Measurements from ENCODE around the gene PEF1.

Gene PEF1

DNA sequence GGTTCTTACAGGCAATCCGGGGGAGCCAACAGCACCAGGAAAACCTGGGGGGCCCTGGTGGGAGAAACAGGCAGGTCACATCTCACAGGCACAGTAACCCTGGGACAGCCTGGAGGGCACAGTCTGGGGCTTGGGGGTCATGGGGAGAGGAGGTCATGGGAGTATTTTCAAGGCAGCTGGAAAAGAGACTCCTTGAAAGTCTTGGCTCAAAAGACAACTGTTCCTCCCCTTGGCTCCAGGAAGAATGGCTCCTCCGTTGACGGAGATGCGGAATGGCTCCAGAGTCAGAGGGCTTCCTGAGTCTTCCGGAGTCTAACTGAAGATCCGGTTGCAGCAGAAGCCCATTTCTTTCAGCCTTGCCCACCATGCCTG is 25.9 kb upstream of the PEF1 start:
- DNase-seq, result no peak

DNA sequence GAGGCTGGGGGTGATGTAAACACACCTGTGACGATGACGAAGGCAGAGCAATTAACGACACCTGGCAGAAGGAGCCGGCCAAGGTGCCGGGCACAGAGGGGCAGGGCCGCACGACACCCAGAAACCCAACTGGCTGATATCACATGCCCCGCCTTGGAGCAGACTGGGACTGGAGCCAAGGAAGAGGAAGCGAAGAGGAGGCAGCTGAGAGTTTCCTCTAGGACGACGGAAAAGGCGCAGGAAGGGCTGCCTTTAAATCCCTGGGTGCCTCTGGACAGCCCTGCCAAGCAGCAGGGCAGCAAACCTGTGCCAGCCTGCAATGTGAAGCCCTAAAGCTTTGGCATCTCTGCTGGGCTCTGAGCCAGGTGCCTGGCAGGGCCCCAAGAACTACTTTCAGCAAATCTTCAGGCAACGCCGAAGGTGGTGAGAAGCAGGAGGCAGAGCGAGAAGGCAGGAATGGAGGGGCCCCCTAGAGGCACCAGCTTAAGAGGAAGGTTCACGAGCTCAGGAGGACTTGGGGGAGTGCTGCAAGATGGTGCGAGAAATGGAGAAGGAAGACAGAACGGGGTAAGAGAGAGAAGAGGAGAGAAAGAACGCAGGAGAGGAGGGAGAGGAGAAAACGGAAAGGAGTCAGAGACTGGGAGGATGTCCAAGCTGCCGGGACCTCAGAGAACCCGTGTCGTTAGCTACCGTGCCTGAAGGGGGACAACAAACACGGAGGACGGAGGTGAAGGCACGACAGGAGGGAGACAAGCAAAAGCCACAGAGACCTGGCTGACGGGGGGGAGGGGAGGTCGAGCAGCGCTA is 25.3 kb upstream of the PEF1 start:
- peak; percentile 16 to 31 for DNase-seq

DNA sequence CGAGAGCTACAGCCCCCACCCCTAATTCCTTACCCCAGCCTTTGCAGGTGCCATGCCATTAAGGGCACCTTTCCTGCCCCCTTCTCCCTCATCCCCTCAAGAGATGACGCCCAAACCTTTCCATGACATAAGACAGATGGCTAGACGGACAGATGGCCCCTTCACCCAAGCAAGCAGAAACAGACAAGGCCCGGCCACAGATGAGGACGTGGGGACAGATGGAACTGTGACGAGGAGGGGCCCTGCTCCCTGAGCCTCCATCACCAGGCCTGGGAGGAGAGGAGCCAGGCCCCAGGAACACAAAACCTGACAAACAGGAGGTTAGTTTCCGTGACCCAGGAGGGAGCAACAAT is 24.7 kb upstream of the PEF1 start:
- no peak for DNase-seq

DNA sequence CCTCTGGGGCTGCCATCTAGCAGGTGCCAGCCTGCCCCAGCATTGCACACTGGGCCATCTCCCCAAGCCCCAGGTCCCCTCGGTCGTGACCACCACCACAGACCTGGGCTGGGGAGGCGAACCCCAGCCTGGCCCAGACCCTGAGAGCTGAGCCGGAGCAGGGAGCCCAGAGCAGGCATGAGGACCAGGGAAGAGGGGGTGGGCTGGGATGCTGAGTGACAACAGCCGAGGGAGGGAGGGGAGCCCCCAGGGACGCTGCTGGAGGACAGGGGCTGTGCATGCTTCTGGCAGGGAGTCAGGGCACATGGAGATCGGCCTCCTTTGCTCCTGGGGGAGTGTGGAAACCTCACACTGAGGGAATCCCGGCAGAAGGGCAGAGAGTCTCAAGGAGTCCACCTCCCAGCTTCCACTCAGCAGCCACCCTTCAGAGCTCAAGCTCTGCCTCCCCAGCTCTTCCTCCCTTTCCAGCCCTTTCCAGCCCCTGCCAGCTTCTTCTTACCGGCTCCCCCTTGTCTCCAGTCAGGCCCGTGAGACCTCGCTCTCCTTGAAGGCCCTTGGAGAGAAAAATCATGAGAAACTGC is 23.7 kb upstream of the PEF1 start:
- DNase-seq, result no peak

DNA sequence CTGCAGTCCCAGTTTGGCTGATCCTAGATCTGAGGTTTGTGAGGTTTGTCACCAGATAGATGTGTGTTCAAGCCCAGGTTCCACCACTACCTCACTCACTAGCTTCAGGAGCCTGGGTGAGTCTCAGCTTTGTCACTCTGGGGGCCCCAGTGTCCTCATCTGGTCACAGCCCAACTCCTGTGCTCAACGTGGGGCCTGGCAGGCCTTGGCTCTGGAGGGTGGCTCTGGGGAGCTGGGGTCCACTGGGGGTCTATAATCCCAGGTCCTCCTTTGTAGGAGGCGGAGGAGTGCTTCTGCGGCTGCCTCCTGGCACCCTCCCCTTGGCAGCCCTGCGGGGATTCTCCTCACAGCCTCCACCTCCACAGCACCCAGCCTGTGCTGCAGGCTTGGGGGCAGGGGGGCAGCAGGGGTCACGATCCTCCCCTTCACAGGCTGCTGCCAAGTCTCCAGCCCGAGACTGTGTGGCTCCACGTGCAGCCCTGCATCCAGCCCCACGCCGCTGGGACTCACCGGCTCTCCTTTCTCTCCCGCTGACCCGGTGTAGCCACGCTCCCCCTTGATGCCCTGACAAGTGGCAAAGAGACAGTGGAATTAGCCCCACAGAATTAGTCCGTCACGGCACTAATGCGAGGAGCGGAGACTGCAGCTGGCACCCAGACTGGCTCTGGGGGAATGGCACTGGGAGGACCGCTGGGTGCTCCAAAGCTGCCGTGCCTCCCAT is 22.5 kb upstream of the PEF1 start:
- no peak for DNase-seq

DNA sequence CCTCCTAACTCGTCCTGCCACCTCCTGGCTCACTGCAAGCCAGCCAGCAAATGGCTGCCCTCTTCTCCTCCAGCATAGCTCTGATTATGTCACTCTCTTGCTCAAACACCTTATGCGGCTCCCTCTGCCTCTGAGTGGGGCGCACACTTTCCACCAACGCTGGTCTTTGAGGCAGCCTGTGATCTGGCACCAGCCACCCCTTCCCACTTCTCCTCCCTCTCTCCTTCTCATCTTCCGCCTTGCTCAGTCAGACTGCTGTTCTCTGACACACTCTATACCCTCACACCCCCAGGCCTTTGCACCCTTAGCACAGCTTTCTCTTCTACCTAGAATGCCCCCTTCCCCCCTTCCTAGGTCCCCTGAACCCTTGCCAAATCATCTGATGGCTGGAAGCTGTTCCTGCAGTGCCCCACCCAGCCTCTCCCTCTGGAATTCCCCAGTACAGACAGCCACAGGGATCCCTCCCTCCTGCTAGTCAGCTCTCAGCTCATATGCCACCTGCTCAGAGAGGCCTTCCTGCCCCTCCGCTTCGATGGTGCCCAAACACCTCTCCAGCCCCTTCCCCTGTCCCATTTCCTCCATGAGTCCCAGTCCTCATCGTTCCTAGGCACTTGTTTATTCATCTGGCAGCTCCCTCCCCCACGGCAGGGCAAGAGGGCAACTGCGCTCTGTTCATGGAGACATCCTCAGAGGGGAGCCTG is 21.7 kb upstream of the PEF1 start:
- DNase-seq, result no peak

DNA sequence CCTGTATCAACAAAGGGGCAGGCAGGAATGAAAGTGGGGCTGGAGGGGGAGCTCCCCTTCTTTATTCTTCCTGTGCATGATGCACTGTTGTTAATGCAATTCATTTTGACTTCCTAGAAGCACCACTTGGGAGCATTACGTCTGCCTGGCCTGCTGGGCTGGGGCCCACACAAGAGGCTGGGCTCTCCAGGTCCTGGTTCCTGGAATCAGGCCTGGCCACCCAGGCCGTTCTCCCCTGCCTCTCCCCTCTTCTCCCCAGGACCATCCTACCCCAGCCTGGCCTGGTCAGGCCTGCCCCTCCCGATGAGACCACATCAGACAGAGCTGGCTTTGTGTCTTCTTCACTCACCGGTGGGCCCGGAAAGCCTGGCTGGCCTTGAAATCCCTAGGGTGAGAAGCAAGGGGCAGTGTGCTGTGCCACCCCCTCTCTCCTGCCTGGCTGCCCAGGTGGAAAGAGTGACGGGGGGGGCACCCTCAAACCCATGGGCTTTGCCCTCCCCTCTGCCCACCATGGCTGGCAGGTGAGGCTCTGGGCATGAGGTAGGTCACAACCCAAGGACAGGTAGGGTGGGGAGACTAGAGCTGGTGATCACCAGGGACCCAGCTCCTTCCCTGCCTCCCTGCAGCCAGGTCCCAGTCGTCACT is 20.7 kb upstream of the PEF1 start:
- DNase-seq, result no peak

DNA sequence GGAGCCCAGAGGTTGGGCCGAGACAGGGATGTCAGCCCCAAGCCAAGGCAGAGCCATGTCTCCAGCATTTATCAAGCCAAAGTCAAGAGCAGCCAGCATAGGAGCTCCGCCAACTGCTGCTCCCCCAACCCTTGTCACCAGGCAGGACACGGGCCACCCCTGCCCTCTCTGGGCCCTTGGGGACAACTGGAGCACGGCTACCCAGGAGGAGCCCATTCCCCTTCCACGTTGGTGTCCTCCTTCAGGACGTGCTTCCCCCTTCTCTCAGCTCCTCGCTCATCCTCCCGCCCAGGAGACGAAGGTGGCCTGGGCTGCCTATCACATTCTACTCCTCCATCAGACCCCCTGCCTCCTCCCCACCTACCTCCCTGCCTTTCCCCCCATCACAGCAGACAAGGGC is 19.9 kb upstream of the PEF1 start:
- DNase-seq, result no peak

DNA sequence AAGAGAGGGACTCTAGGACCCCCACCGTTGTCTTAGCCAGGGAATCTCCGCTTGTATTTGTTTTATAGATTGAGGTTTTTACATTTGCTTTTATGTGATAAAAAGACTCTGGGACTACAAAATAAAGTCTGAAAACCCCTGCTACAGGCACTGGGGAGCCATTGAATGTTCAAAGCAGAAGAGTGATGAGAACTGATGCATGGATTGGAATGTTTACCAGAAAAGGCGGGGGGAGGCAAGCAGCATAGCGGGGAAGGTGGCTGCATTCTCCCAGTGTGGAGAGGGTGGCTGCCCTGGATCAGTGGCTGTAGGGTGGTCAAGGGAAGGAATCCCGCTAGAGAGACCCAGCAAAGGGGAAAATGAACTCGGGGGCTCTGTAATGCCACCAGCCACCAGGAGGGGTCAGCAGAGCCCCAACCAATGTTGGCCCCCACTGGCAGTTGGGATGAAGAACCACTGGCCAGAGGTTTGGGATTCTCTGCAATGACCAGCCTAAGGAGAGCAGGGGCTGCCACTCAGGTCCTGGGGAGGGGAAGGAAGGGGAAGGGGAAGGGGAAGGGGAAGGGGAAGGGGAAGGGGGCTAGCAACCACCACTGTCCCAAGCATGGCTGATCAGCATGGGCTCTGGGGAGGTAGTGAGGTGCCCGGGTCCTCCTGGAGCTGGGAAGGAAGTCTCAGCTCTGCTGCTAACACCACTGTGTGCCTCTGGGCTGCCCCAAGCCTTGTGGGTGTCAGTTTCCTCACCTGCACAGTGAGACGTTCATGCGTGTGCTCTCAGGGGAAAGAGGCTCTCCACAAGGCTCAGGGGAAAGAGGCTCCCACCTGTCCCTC is 19.2 kb upstream of the PEF1 start:
- peak in 1 of 2 donors; percentile 83 for DNase-seq

DNA sequence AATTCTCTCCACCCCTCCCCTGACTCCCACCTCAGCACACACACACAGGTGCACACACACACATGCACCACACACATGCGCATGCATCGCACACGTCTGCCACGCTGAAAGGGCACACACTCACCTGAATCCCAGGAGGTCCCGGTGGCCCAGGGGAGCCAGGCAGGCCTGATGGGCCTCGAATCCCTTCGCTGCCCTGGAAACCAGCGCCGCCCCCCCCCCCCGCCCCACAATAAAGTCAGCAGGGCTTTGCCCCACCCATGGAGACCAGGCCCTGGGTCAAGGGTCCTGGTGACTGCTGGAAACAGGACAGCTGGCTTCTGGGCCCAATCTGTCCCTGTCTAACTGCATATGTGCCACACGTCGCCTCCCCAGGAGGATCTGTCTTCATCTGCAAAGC is 17.8 kb upstream of the PEF1 start:
- DNase-seq, result no peak

DNA sequence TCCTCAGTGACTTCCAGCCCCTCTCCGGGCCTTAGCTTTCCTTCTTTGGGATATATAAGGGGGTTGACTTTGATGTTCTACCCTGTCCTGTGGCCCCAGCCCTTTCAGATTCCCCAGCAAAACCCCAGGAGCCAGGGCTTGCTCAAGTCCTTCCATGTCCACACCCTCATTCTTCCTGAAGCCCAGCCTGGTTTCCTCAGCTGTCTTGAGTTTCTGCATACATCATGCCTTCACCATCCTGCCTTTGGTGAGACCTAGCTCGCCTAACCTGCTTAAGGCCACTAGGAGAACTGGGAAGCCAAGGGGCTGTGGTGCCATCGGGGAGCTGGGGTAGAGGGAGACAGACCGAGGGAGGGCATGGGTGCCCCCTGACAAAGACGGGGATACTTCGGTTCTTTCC is 17.2 kb upstream of the PEF1 start:
- no peak for DNase-seq

DNA sequence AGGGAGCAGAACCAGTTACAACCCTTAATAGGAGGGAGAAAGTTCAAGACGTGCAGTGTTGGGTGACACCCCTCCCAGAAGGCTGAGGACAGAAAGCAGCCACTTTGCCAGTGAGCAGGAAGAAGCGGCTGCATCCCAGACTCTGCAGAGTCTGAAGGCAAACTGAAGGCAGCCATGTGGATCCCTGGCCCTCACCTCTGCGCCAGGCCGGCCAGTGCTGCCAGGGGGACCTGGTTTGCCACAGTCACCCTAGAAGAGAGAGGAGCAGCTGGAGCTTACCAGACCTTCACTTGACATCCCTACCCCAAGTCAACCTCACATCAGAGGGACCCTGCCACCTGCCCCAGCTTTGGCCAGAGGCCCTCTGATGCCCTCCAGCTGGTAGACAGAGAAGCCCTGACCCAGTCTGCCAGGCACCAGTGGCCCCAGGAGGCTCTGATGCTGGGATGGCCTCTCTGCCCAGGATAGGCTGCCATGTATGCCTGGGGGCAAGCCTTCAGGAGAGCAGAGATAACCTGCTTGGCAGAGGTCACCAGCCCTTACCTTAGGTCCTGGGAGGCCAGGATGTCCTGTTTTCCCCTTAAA is 16.3 kb upstream of the PEF1 start:
- no peak for DNase-seq

DNA sequence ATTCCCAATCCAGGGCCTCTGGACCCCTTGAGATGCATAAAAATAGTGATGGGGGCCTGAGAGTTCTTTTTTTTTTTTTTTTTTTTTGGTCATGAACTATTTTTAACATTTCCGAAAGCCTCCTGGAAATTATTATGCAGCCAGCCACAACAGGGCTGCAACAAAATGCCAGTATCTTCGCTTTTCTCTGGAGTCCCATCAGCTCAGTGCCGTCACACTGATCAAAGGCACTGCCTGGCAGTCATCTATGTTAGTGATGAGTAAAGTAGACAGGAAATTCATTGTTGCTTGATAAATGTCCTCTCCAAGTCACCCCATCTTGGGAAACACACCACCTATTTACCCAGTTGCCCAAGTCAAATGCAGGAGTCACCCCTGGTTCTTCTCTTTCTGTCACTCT is 15.2 kb upstream of the PEF1 start:
- DNase-seq, result no peak

DNA sequence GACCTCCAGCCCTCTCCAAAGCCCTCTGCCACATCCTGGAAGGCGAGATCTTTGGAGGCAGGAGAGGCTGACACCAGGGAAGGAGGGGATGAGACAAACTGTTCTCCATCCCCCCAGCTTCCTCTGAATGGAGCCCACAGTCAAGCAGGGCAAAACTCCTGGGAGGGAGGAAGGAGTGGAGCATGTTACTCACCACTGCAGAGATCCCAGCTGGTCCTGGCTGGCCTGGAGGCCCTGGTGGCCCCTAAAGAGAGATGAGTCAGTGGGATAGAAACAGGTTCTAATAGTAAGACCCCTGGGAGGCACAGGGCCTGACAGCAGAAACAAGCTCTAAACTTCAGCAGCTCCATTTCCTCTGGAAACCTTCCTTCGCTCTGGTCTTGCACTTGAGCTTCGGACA is 14.0 kb upstream of the PEF1 start:
- DNase-seq, result no peak

DNA sequence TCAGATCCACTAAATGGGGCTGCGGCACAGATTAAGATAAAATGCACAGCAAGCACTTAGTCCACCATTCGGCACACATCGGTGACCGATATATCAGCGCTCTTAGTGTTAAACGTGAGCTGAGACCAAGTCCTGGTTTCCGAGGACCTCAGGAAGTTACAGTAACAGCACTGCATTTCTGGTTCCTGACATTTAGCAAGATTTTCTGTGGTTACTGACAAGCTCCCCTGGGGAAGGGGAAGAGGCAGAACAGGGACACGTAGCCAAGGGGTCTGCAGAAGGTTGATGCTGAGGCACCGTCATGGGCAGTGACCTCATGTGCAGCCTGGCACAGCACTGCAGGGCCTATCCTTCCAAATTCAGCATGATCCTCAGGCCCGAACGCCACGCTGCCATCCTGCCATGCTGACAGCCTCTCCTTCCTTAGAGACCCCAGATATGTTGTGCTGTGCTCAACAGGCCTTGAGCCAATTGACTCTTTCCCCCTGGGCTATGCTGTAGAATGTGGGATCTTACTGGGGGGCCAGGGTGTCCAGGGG is 13.4 kb upstream of the PEF1 start:
- no peak for DNase-seq

DNA sequence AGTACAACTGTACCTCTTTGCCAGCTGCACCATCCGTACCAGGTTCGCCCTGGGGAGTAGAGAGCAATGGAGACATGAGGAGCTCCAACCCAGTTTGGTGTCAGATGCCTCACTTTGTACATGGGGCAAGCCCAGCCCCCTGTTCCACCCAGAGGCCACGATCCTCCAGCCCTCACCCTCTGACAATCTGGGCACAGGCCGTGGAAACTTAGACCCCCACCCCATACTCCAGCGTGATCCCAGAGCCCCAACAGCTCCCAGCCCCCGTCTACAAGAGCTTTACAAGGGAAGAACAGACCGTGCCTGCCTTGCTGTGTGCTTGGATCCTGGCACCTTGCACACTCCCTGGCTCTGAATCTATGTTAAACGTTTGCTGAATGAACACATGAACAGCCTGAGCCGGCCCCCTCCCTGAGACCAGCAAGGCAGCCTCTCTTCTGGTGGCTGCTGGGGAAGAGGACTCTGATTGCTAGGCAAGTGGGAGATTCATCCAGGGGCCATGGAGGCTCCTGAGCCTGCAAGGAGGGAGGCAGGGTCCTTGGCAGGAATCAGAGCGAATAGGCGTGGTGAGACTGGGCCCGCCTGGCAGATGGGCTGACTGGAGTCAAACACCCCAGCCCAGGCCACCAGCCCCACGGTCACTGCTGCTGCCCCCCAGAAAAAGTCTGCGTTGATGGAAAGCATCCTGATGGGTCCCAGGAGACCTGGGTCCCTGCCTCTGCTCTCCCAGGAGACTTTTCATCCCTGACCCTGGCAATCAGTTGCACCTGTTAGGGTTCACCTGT is 12.5 kb upstream of the PEF1 start:
- DNase-seq, result no peak

DNA sequence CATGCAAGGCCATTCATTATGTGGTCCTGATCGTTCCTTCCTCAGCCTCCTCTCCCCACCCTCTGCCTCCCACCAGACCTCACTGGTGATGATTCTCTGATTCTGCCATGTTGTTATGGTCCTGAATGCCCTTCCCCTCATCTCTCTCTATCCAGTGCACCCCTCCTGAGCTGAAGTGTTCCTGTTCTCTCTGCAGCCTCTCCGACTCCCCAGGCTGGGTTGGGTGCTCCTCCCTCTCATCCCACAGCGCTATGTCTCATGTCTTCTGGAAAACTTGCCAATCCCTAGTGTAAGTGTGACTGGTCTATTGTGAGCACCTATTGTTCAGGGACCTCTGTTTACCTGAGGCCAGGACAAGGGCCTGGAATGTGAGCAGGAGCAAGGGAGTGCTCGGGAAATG is 11.1 kb upstream of the PEF1 start:
- no peak for DNase-seq

DNA sequence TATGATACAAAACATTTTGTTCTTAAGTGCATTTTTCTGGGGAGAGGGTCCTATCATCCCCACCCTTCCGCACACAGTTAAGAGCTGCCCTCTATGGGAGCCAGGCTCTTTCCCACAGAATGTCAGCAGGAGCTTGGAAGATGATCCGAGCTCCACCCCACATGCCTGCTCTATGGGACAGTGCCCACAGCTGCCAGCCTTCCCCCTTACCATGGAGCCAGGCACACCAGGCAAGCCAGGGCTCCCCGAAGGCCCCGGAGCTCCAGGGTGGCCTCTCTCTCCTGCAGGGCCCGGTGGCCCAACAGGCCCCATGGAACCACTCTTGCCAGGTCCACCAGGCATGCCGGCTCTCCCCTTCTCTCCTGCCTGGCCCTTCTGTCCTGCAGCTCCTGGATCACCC is 10.4 kb upstream of the PEF1 start:
- DNase-seq, result no peak

DNA sequence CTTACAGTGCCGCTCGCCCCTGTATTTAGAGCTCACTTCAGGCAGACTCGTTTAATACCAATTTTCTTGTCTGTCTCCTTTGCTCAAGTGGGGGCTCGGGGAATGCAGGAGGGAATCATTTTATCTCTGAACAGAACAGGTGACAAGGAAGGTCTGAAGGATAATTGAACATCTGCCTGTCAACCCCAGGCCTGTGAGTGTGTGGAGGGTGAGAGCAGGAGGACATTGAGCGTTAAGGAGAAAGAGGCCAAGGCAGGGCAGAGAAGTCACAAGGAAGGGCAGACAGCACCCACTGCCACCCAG is 9.7 kb upstream of the PEF1 start:
- no peak for DNase-seq

DNA sequence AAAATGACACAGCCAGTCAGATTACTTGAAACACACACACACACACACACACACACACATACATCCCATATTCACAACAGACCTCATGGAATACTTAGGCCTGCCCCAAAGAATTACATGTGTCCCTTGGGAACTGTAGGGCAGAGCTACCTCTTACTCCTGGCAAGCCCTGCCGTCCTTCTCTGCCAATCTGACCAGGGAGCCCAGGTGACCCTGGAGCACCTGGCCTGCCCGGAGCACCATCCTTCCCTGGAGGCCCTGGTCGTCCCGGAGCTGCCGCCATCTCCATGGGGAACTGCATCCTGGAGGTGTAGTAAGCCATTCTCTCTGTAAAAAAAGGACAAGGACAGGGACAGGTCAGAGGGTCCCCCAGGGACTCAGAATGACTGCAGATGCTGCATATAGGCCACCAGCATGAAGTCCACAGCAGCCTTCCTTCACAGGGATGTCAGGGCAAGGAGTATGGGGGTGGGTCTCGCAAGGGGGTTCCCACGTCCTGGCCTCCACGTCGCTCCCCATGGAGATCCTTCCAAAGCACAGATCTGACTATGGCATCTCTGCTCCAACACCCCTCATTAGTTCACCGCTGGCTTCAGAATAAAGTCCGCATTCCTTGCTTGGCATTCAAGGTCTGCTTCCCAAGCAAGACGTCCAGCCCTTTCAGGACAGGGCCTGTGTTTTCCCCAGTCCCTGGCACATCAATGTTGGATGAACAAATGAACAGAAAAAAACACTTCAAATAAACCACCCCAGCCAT is 9.2 kb upstream of the PEF1 start:
- no peak for DNase-seq

Data from inflammatory macrophage treated with lipopolysaccharide for 1 hour (primary cell).